Keratinocyte (primary cell): ENCODE results near the gene CFAP20DC. TPM values are rescaled to one million over a fixed set of nuclear protein-coding genes. Genes with fewer than 3 reads are reported as not detected.

ENCODE experiments used
- DNase-seq: peaks from one replicate; pipeline ENCODE4 v3.0.0-alpha.2; 2011; ENCODE audit warnings: low read depth, missing footprints, low spot score
- FAIRE-seq: peaks from 2 replicates; lab custom pipeline; 2011; peaks lifted over from hg19 to GRCh38; lab: Jason Lieb, UNC
- H2AFZ ChIP-seq: 2 replicates; pipeline ENCODE4 v1.6.0; 2012; ENCODE audit warnings: low read length, control low read depth, inconsistent platforms; ENCODE audit not compliant: control insufficient read depth
- H3K27ac ChIP-seq: 2 replicates; pipeline ENCODE4 v1.5.1; 2011; ENCODE audit warnings: low read length; ENCODE audit not compliant: control insufficient read depth, insufficient read depth
- H3K27me3 ChIP-seq: 3 replicates; pipeline ENCODE4 v1.6.0; 2011; ENCODE audit warnings: low read length; ENCODE audit not compliant: control insufficient read depth, insufficient read depth; ENCODE audit errors: extremely low read depth
- H3K36me3 ChIP-seq, 2 experiments: 2 replicates in 1 of 2; 3 replicates in 1 of 2; pipeline ENCODE4 v1.5.1; 2011; ENCODE audit warnings: low read length in 2 of 2, mild to moderate bottlenecking in 1 of 2; ENCODE audit not compliant: control insufficient read depth in 2 of 2, insufficient read depth in 2 of 2; ENCODE audit errors: extremely low read depth in 1 of 2
- H3K4me1 ChIP-seq: 3 replicates; pipeline ENCODE4 v1.5.1; 2011; ENCODE audit warnings: low read length; ENCODE audit not compliant: control insufficient read depth, insufficient read depth; ENCODE audit errors: extremely low read depth
- H3K4me2 ChIP-seq: 3 replicates; pipeline ENCODE4 v1.6.0; 2011; ENCODE audit warnings: low read depth, low read length; ENCODE audit not compliant: control insufficient read depth, insufficient read depth; ENCODE audit errors: extremely low read depth
- H3K4me3 ChIP-seq, 3 experiments: fragments of 200-600 bp in 1 of 3; sonication (generic) in 1 of 3; 2 replicates in 2 of 3; 3 replicates in 1 of 3; pipeline ENCODE4 v1.5.1; 2011 to 2016; ENCODE audit warnings: low read length in 3 of 3, mild to moderate bottlenecking in 3 of 3, control low read depth in 2 of 3, inconsistent platforms in 1 of 3, low read depth in 1 of 3, mixed read lengths in 1 of 3, mixed run types in 1 of 3, moderate library complexity in 1 of 3; ENCODE audit not compliant: control insufficient read depth in 2 of 3, insufficient read depth in 2 of 3; ENCODE audit errors: extremely low read depth in 1 of 3
- H3K79me2 ChIP-seq: 2 replicates; pipeline ENCODE4 v1.6.0; 2012; ENCODE audit warnings: low read length; ENCODE audit not compliant: control insufficient read depth, insufficient read depth
- H3K9ac ChIP-seq: 3 replicates; pipeline ENCODE4 v1.6.0; 2011; ENCODE audit warnings: low read length; ENCODE audit not compliant: control insufficient read depth, insufficient read depth; ENCODE audit errors: extremely low read depth
- H3K9me1 ChIP-seq: 3 replicates; pipeline ENCODE4 v1.6.0; 2011; ENCODE audit warnings: low read length; ENCODE audit not compliant: control insufficient read depth, insufficient read depth; ENCODE audit errors: extremely low read depth
- H3K9me3 ChIP-seq: 2 replicates; pipeline ENCODE4 v1.5.1; 2012; ENCODE audit warnings: low read depth, low read length; ENCODE audit not compliant: control insufficient read depth
- H4K20me1 ChIP-seq: 3 replicates; pipeline ENCODE4 v1.6.0; 2011; ENCODE audit warnings: low read length; ENCODE audit not compliant: control insufficient read depth, insufficient read depth; ENCODE audit errors: extremely low read depth
- EZH2 ChIP-seq: IDR thresholded peaks from one replicate; pipeline ENCODE4 v1.6.1; 2012; ENCODE audit warnings: inconsistent platforms, mild to moderate bottlenecking, low read length, moderate library complexity
- dilution Hi-C: fragments of 300-500 bp; cut with MboI; formaldehyde crosslinking; loops from one replicate; pipeline ENCODE4 v1.7.0; 2020; ENCODE audit warnings: low sequenced_read_pairs; ENCODE audit not compliant: extremely low pct_ligation_motif_present
- polyA plus RNA-seq, 5 experiments: library from polyadenylated mRNA; depleted of rRNA in 3 of 5; stranded (reverse) in 3 of 5; stranded (forward) in 1 of 5; unstranded in 1 of 5; fragments of >200 nt; gene quantifications; 1 replicate in 1 of 5; 2 replicates in 3 of 5; 3 replicates in 1 of 5; pipeline versions ENCODE4 v1.2.1 to v1.2.3, GENCODE V29; 2011 to 2012; ENCODE audit warnings: missing spikeins in 2 of 5, low read depth in 1 of 5, low replicate concordance in 1 of 5
- TF ChIP-seq, protein P1 (sequence below), 3 experiments: IDR thresholded peaks in 1 of 3; conservative IDR thresholded peaks in 1 of 3; optimal IDR thresholded peaks in 1 of 3; 2 replicates in 2 of 3; 3 replicates in 1 of 3; pipeline versions ENCODE3 to v1.5.1; 2011; ENCODE audit warnings: low read length in 3 of 3, mild to moderate bottlenecking in 3 of 3, moderate library complexity in 2 of 3, control low read depth in 1 of 3, inconsistent platforms in 1 of 3; ENCODE audit not compliant: insufficient read depth in 2 of 3; ENCODE audit errors: extremely low read depth in 1 of 3

CFAP20DC gene
- polyA plus RNA-seq, 1 donor (not counting 4 experiments of a cell fraction or from before 2014, with no cell fraction given): 6.3 TPM

DNA sequence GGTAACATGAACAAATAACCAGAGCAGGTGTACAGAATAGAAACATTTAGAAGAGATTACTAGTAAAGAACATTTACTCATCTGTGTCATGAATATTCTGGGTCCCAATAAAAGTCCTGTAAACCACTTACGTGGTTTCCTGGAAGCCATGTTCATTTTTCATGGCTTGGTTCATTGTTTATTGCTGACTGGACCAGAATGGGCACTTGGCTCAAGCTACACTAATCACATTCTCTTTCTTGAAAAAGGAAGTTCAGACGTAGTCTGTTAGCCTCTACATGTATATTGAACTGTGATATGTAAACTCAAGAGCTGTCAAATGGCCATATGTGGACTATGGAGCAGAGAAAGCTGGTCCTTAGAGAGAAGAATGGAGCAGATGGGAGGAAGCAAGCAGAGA lies 244.9 kb downstream of the CFAP20DC start:
- Histone ChIP-seq H3K9ac (no peak overlapping the region), H3K4me3 (no peak overlapping the region), H3K36me3 (no peaks in the 10 kb centered on the region), H3K27me3 (no peaks in the 10 kb centered on the region), H2AFZ (no peak overlapping the region), H3K27ac (no peak overlapping the region), H4K20me1 (no peaks in the 10 kb centered on the region), H3K9me3 (no peaks in the 10 kb centered on the region), H3K79me2 (no peaks in the 10 kb centered on the region), H3K4me1 (no peaks in the 10 kb centered on the region), H3K9me1 (no peaks in the 10 kb centered on the region), H3K4me2 (no peak overlapping the region)
- DNase-seq (no peak), FAIRE-seq (no peak)
- dilution Hi-C loops: no loop called here
- TF ChIP-seq, protein P1, sequence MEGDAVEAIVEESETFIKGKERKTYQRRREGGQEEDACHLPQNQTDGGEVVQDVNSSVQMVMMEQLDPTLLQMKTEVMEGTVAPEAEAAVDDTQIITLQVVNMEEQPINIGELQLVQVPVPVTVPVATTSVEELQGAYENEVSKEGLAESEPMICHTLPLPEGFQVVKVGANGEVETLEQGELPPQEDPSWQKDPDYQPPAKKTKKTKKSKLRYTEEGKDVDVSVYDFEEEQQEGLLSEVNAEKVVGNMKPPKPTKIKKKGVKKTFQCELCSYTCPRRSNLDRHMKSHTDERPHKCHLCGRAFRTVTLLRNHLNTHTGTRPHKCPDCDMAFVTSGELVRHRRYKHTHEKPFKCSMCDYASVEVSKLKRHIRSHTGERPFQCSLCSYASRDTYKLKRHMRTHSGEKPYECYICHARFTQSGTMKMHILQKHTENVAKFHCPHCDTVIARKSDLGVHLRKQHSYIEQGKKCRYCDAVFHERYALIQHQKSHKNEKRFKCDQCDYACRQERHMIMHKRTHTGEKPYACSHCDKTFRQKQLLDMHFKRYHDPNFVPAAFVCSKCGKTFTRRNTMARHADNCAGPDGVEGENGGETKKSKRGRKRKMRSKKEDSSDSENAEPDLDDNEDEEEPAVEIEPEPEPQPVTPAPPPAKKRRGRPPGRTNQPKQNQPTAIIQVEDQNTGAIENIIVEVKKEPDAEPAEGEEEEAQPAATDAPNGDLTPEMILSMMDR (optimal IDR thresholded peaks at IDR 0.05 in 1 of 3, IDR thresholded peaks at IDR 0.05 in 1 of 3, conservative IDR thresholded peaks at IDR 0.05 in 1 of 3; ENCODE audit: extremely low read depth in 1 of 3, insufficient read depth in 2 of 3, low read length in 3 of 3): no peak
- no peak for TF ChIP-seq EZH2

DNA sequence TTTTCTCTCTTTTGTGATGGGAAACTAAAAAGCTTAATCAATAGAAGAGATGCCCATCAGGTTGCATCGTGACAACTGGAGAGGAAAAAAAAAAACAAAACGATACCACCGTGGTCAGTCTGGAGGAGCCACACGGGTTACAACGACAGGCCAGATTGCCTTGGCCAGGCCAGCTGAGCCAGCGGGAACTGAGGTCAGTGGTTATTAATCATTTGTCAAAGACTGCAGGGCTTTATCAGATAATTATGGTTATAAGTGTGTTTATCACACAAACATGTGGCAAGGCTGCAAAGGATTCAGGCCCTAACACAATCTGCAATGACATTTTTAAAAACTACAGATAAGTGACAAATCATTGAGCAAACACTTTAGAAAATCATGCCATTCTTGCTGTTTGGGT lies 248.3 kb downstream of the CFAP20DC start:
- Histone ChIP-seq H3K4me3 (no peak overlapping the region), H3K36me3 (no peaks in the 10 kb centered on the region), H3K4me1 (no peaks in the 10 kb centered on the region), H3K27me3 (no peaks in the 10 kb centered on the region), H3K27ac (no peak overlapping the region), H2AFZ (no peak overlapping the region), H3K9me1 (no peaks in the 10 kb centered on the region), H3K9me3 (no peaks in the 10 kb centered on the region), H3K79me2 (no peaks in the 10 kb centered on the region), H4K20me1 (no peaks in the 10 kb centered on the region), H3K4me2 (no peak overlapping the region), H3K9ac (no peak overlapping the region)
- dilution Hi-C loops: no loop called here
- no peak for DNase-seq
- TF ChIP-seq EZH2: no peak
- TF ChIP-seq, protein P1 (optimal IDR thresholded peaks at IDR 0.05 in 1 of 3, IDR thresholded peaks at IDR 0.05 in 1 of 3, conservative IDR thresholded peaks at IDR 0.05 in 1 of 3; ENCODE audit: extremely low read depth in 1 of 3, insufficient read depth in 2 of 3, low read length in 3 of 3): no peak
- FAIRE-seq: no peak
